Measurements from ENCODE around the gene MCM8. TPM values are rescaled to one million over a fixed set of nuclear protein-coding genes. Genes with fewer than 3 reads are reported as not detected.

MCM8 gene
- total RNA-seq, 4 donors from 2014 or later, result 2.6 to 7.2 (median 5.9) TPM

DNA sequence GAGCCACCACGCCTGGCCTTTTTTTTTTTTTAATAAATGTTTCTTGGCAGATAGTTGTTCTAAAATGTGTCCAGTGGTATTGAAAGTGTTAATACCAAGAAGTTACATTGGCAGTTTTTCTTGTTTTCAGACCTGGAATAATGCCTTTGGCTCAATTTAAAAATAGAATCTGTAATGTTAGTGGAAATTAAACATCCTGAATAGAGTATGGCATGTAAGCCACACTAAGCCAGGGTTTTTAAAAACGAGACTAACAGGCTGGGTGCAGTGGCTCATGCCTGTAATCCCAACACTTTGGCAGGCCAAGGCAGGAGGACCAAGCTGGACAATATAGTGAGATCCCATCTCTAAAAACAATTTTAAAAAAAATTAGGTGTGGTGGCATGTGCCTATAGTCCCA, 25.3 kb downstream of the MCM8 start:
- no peak overlapping the region for H3K4me3 ChIP-seq
- H3K4me1 ChIP-seq, result peaks cover 0 to 13% (median 3%) of the 10 kb centered on the region in 3 donors
- no peaks in the 10 kb centered on the region for H3K27me3 ChIP-seq
- H3K27ac ChIP-seq, result no peak overlapping the region
- H3K36me3 ChIP-seq, result peaks cover 0 to 66% (median 0%) of the 10 kb centered on the region in 3 donors
- no peak for DNase-seq
- H3K9me3 ChIP-seq, result no peaks in the 10 kb centered on the region
- intact Hi-C loops (cut with DNase I), result no loop called here
- 51 to 65% methylated on average over 2 of the region's 2 CpGs for WGBS, 2 donors
- TF ChIP-seq POLR2A (IDR thresholded peaks at IDR 0.05), result no peak
- TF ChIP-seq, protein P1, sequence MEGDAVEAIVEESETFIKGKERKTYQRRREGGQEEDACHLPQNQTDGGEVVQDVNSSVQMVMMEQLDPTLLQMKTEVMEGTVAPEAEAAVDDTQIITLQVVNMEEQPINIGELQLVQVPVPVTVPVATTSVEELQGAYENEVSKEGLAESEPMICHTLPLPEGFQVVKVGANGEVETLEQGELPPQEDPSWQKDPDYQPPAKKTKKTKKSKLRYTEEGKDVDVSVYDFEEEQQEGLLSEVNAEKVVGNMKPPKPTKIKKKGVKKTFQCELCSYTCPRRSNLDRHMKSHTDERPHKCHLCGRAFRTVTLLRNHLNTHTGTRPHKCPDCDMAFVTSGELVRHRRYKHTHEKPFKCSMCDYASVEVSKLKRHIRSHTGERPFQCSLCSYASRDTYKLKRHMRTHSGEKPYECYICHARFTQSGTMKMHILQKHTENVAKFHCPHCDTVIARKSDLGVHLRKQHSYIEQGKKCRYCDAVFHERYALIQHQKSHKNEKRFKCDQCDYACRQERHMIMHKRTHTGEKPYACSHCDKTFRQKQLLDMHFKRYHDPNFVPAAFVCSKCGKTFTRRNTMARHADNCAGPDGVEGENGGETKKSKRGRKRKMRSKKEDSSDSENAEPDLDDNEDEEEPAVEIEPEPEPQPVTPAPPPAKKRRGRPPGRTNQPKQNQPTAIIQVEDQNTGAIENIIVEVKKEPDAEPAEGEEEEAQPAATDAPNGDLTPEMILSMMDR (IDR thresholded peaks at IDR 0.05), result no peak

DNA sequence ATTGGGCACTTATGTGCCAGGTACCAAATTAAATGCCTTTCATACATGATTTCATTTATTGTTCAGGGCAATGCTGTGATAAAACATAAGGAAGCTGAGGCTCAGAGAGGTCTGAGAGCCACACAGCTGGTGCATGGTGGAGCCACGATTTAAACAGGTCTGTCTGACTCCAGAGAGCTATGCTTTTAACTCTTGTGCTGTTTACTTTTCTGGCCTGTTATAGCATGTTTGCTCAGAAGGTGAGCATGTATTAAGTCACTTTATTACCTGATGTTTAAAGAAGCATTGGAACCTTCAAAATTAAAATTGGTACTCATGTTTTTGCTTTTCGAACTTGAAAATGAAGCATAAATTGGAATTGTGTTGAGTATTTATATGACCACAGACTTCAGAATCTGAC, 26.8 kb downstream of the MCM8 start:
- H3K9me3 ChIP-seq, result no peaks in the 10 kb centered on the region
- WGBS, 2 donors, result 63 to 66% methylated on average over 2 of the region's 2 CpGs
- peaks cover 0 to 13% (median 3%) of the 10 kb centered on the region in 3 donors for H3K4me1 ChIP-seq
- DNase-seq, result no peak
- no peak overlapping the region for H3K4me3 ChIP-seq
- intact Hi-C loops (cut with DNase I), result no loop called here
- H3K27me3 ChIP-seq, result no peaks in the 10 kb centered on the region
- no peak for TF ChIP-seq POLR2A (IDR thresholded peaks at IDR 0.05)
- TF ChIP-seq, protein P1 (IDR thresholded peaks at IDR 0.05), result no peak
- H3K27ac ChIP-seq, result no peak overlapping the region
- H3K36me3 ChIP-seq, result peaks cover 0 to 64% (median 0%) of the 10 kb centered on the region in 3 donors

GRCh38 chr20:5977975-5978374, 27.5 kb downstream of the MCM8 start:
- H3K27ac ChIP-seq, result no peak overlapping the region
- H3K4me1 ChIP-seq, result peaks cover 0 to 13% (median 3%) of the 10 kb centered on the region in 3 donors
- intact Hi-C loops (cut with DNase I), result no loop called here
- no peak overlapping the region for H3K4me3 ChIP-seq
- H3K9me3 ChIP-seq, result no peaks in the 10 kb centered on the region
- TF ChIP-seq, protein P1 (IDR thresholded peaks at IDR 0.05), result no peak
- no peak for TF ChIP-seq POLR2A (IDR thresholded peaks at IDR 0.05)
- no peak for DNase-seq
- H3K27me3 ChIP-seq, result no peaks in the 10 kb centered on the region
- WGBS, 2 donors, result 72 to 96% methylated on average over 1 of the region's 1 CpG
- H3K36me3 ChIP-seq, result peaks cover 0 to 61% (median 0%) of the 10 kb centered on the region in 3 donors

DNA sequence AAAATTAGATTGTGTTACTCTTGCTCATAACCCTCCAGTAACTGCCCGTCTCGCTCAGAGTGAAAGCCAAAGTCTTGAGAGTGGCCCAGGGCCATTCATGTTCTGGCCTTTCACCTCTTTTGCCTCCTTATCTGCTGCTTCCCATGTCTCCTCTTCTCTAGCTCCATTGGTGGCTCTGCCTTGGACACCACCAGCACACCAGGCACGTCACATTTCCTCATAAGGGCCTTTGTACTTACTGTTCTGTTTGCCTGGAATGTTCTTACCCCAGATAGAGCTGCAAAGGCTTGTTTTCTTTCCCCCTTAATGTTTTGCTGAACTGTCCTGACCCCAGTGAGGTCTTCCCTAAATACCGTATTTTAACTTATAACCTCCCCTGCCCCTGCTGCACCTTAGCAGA, 29.3 kb downstream of the MCM8 start:
- Histone ChIP-seq H3K27me3 (no peaks in the 10 kb centered on the region), H3K27ac (no peak overlapping the region), H3K36me3 (peaks cover 0 to 51% (median 0%) of the 10 kb centered on the region in 3 donors), H3K9me3 (no peaks in the 10 kb centered on the region), H3K4me1 (peaks cover 0 to 13% (median 3%) of the 10 kb centered on the region in 3 donors), H3K4me3 (no peak overlapping the region)
- DNase-seq, result no peak
- WGBS, 2 donors, result 96 to 99% methylated on average over 4 of the region's 4 CpGs
- intact Hi-C loops (cut with DNase I), result no loop called here
- TF ChIP-seq, protein P1 (IDR thresholded peaks at IDR 0.05), result no peak
- TF ChIP-seq POLR2A (IDR thresholded peaks at IDR 0.05), result no peak

DNA sequence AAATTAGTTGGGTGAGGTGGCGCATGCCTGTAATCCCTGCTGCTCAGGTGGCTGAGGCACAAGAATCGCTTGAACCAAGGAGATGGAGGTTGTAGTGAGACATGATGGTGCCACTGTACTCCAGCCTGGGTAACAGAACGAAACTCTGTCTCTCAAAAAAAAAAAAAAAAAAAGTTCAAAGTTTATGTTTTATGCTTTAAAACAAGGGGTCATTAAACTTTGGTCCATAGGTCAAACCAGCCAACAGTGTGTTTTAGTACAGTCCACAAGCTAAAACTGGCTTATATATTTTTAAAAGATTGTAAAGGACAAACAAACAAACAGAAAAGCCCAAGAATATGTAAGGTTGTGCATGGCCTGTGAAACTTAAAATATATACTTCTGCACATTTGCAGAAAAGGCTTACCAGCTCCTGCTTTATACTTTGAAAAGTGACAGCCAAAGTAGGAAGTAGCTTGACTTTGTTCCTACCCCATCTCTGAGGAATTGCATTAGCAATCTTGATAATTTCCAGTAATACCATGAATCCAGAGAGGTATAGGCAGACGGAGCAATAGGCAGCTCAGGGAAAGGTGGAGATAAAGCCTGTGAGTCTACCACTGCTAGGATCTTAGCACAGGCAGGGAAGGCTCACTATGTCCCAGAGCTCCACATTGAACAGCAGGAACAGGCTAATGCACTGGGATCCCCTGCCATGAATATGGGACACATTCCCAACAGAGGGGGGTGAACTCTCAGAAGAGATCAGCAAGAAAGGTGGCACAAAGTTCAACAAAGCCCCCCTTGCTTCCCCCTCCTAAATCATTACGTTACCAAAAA, 30.5 kb downstream of the MCM8 start:
- TF ChIP-seq, protein P1 (IDR thresholded peaks at IDR 0.05), result no peak
- no peaks in the 10 kb centered on the region for H3K27me3 ChIP-seq
- intact Hi-C loops (cut with DNase I), result no loop called here
- no peak for DNase-seq
- no peak overlapping the region for H3K4me3 ChIP-seq
- H3K4me1 ChIP-seq, result peaks cover 0 to 13% (median 3%) of the 10 kb centered on the region in 3 donors
- H3K36me3 ChIP-seq, result peaks cover 0 to 48% (median 0%) of the 10 kb centered on the region in 3 donors
- no peak overlapping the region for H3K27ac ChIP-seq
- 74 to 79% methylated on average over 5 of the region's 5 CpGs for WGBS, 2 donors
- H3K9me3 ChIP-seq, result no peaks in the 10 kb centered on the region

All from esophagus squamous epithelium (tissue), 5 donors.